T1000 (cell line): ENCODE data around the gene OLIG1.

ENCODE experiments used
- DNase-seq: peaks from one replicate; lab custom pipeline; 2025; ENCODE audit warnings: mixed read lengths; lab: John Stamatoyannopoulos, UW

The OLIG1 gene

GRCh38 chr21:33031152-33031911 lies 38.6 kb upstream of the OLIG1 start:
- no peak for DNase-seq

GRCh38 chr21:33032434-33033047 lies 37.4 kb upstream of the OLIG1 start:
- no peak for DNase-seq

- no peak for DNase-seq
These were observed 36.6 kb upstream of the OLIG1 start for GRCh38 chr21:33033094-33033951.

GRCh38 chr21:33033961-33034413 lies 36.0 kb upstream of the OLIG1 start:
- no peak for DNase-seq

- no peak for DNase-seq
These were observed 34.8 kb upstream of the OLIG1 start for GRCh38 chr21:33035147-33035546.

- no peak for DNase-seq
These were observed 33.3 kb upstream of the OLIG1 start for GRCh38 chr21:33036430-33037162.

- DNase-seq: no peak
These were observed 32.4 kb upstream of the OLIG1 start for GRCh38 chr21:33037501-33037900.

GRCh38 chr21:33039536-33039935 lies 30.4 kb upstream of the OLIG1 start:
- DNase-seq: no peak

- no peak for DNase-seq
These were observed 29.7 kb upstream of the OLIG1 start for GRCh38 chr21:33040215-33040614.

GRCh38 chr21:33041981-33042380 lies 28.0 kb upstream of the OLIG1 start:
- no peak for DNase-seq

GRCh38 chr21:33042812-33043211 lies 27.1 kb upstream of the OLIG1 start:
- DNase-seq: no peak

- no peak for DNase-seq
These were observed 23.5 kb upstream of the OLIG1 start for GRCh38 chr21:33046455-33046854.

- no peak for DNase-seq
These were observed 22.7 kb upstream of the OLIG1 start for GRCh38 chr21:33047231-33047630.

- DNase-seq: no peak
These were observed 18.0 kb upstream of the OLIG1 start for GRCh38 chr21:33051925-33052324.

GRCh38 chr21:33053951-33054350 lies 16.0 kb upstream of the OLIG1 start:
- DNase-seq: no peak

- no peak for DNase-seq
These were observed 13.9 kb upstream of the OLIG1 start for GRCh38 chr21:33055991-33056390.

- DNase-seq: no peak
These were observed 12.5 kb upstream of the OLIG1 start for GRCh38 chr21:33057385-33057940.

GRCh38 chr21:33058527-33058926 lies 11.4 kb upstream of the OLIG1 start:
- no peak for DNase-seq

- no peak for DNase-seq
These were observed 11.0 kb upstream of the OLIG1 start for GRCh38 chr21:33058957-33059356.

- DNase-seq: no peak
These were observed 10.5 kb upstream of the OLIG1 start for GRCh38 chr21:33059380-33059841.

- DNase-seq: no peak
These were observed 8.7 kb upstream of the OLIG1 start for GRCh38 chr21:33061233-33061632.
